Kidney (tissue), 14 donors: ENCODE data around the gene EEF1A1. TPM values are rescaled to one million over a fixed set of nuclear protein-coding genes. Genes with fewer than 3 reads are reported as not detected.

Experiments used
- DNase-seq, 5 donors: peaks; one replicate each; pipeline ENCODE4 v3.0.0-alpha.2; 2013 to 2020
- FAIRE-seq: peaks from 2 replicates; lab custom pipeline; 2012; peaks lifted over from hg19 to GRCh38; lab: Jason Lieb, UNC
- H3K27ac ChIP-seq, 2 donors: one replicate each; pipeline ENCODE4 v1.7.0; 2013; ENCODE audit warnings: low read depth in 2 of 2, low read length in 2 of 2, inconsistent platforms in 1 of 2
- H3K27me3 ChIP-seq: one replicate; pipeline ENCODE4 v1.7.1; 2013; ENCODE audit warnings: low read length, inconsistent platforms; ENCODE audit not compliant: control insufficient read depth, insufficient read depth
- H3K36me3 ChIP-seq, 3 donors: one replicate each; pipeline versions ENCODE4 v1.7.0 to v1.7.1; 2013; ENCODE audit warnings: low read length in 3 of 3, control low read depth in 1 of 3, inconsistent platforms in 1 of 3; ENCODE audit not compliant: insufficient read depth in 3 of 3, control insufficient read depth in 2 of 3
- H3K4me1 ChIP-seq, 3 donors: one replicate each; pipeline versions ENCODE4 v1.7.0 to v1.7.1; 2013; ENCODE audit warnings: low read length in 3 of 3, inconsistent platforms in 1 of 3, low read depth in 1 of 3; ENCODE audit not compliant: control insufficient read depth in 2 of 3, insufficient read depth in 2 of 3
- H3K4me3 ChIP-seq, 3 donors: one replicate each; pipeline versions ENCODE4 v1.7.0 to v1.8.1; 2013; ENCODE audit warnings: low read length in 3 of 3, control low read depth in 1 of 3, inconsistent platforms in 1 of 3
- H3K9ac ChIP-seq, 3 donors: one replicate each; pipeline versions ENCODE4 v1.7.0 to v1.7.1; 2013; ENCODE audit warnings: low read length in 3 of 3, control low read depth in 1 of 3, inconsistent platforms in 1 of 3
- H3K9me3 ChIP-seq, 3 donors: one replicate each; pipeline versions ENCODE4 v1.7.0 to v1.7.1; 2013; ENCODE audit warnings: low read length in 3 of 3, control low read depth in 1 of 3, inconsistent platforms in 1 of 3; ENCODE audit not compliant: control insufficient read depth in 2 of 3, insufficient read depth in 1 of 3
- CTCF ChIP-seq: IDR thresholded peaks from 3 replicates; pipeline ENCODE4 v1.5.1; 2012; ENCODE audit warnings: mild to moderate bottlenecking, moderate library complexity, borderline replicate concordance; ENCODE audit not compliant: insufficient read depth; ENCODE audit errors: extremely low read depth
- intact Hi-C: fragments of 100-400 bp; cut with DNase I; formaldehyde crosslinking; loops from one replicate; pipeline ENCODE4 v1.11.1; 2022
- polyA plus RNA-seq: library from polyadenylated mRNA; stranded (reverse); fragments of 350-450 nt; fragmentation: Illumina TruSeq; extraction: RNeasy Lipid Tissue Mini Kit (QIAGEN cat#74804); gene quantifications from one replicate; pipeline ENCODE4 v1.2.3, GENCODE V29; 2014; ENCODE audit warnings: low read depth, low replicate concordance; ENCODE audit not compliant: insufficient read depth
- total RNA-seq: library from RNA; stranded (reverse); fragmentation: NEBNext Ultra II Directional; extraction: Animal tissue kit (Norgen Biotek cat#: 25700); gene quantifications from one replicate; pipeline ENCODE4 v1.2.1, GENCODE V29; 2021
- donor health status: control.
- donor health status: control.
- donor health status: control.
- donor health status: control.
- donor health status: control.
- donor health status: DM: yes; HTN: yes; CAD: no.
- donor health status: Normal renal cell carcinoma (clear cell type).

The EEF1A1 gene
- total and polyA plus RNA-seq, 2 donors from 2014 or later: 9,725 to 10,277 TPM

GRCh38 chr6:73565767-73566485, 45.1 kb upstream of the EEF1A1 start:
- H3K27ac ChIP-seq: peak overlapping the region; percentile 75 to 82
- H3K4me3 ChIP-seq: no peak overlapping the region
- H3K36me3 ChIP-seq: no peaks in the 10 kb centered on the region
- no peaks in the 10 kb centered on the region for H3K9me3 ChIP-seq
- peak overlapping the region in 1 of 3 donors; percentile 0 for H3K9ac ChIP-seq
- no peak for TF ChIP-seq CTCF
- DNase-seq (peak in 3 of 5 donors; percentile 30 to 67 (median 66)), FAIRE-seq (no peak)
- intact Hi-C loops: no loop called here
- H3K27me3 ChIP-seq: no peaks in the 10 kb centered on the region
- peaks cover 0 to 5% (median 0%) of the 10 kb centered on the region in 3 donors for H3K4me1 ChIP-seq

- peaks cover 0 to 5% (median 0%) of the 10 kb centered on the region in 3 donors for H3K4me1 ChIP-seq
- no peak overlapping the region for H3K9ac ChIP-seq
- intact Hi-C loops: no loop called here
- no peaks in the 10 kb centered on the region for H3K36me3 ChIP-seq
- no peak overlapping the region for H3K27ac ChIP-seq
- no peaks in the 10 kb centered on the region for H3K27me3 ChIP-seq
- no peak overlapping the region for H3K4me3 ChIP-seq
- TF ChIP-seq CTCF: no peak
- H3K9me3 ChIP-seq: no peaks in the 10 kb centered on the region
- DNase-seq: no peak
- no peak for FAIRE-seq
These were observed 43.9 kb upstream of the EEF1A1 start for GRCh38 chr6:73564578-73565345.

- Histone ChIP-seq H3K27me3 (no peaks in the 10 kb centered on the region), H3K4me3 (no peak overlapping the region), H3K36me3 (no peaks in the 10 kb centered on the region), H3K9me3 (no peaks in the 10 kb centered on the region), H3K27ac (no peak overlapping the region), H3K4me1 (peaks cover 0 to 5% (median 0%) of the 10 kb centered on the region in 3 donors), H3K9ac (no peak overlapping the region)
- intact Hi-C loops: no loop called here
- DNase-seq (no peak), FAIRE-seq (no peak)
- TF ChIP-seq CTCF: no peak
These were observed 41.7 kb upstream of the EEF1A1 start for GRCh38 chr6:73562558-73562957.
